ENCODE measurements around the gene RPN2.

RPN2 gene

DNA sequence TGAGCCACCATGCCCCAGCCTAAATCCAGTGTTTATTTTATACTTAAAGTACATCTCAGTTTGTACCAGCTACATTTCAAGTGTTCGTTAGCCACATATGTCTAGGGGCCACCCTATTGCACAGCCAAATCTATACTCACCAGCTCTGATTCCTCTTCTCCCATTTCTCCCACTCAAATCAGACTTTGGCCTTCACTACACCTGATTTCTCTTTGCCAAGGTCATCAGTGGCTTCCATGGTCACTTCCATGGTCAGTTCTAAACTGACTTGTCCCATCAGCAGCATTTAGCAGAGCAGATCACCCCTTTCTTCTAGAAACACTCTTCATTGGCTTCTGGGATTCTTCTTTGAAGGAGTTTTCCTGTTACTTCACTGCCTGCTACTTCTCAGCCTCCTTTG is 68.4 kb downstream of the RPN2 start:
- Histone ChIP-seq H3K36me3 (ENCODE audit: insufficient read depth, low read length) (0 out of 2 replicates have a peak, but pooled peaks cover 4% of the 10 kb centered on the region), H3K4me1 (ENCODE audit: insufficient read depth, low read length) (peaks cover 18% of the 10 kb centered on the region)

DNA sequence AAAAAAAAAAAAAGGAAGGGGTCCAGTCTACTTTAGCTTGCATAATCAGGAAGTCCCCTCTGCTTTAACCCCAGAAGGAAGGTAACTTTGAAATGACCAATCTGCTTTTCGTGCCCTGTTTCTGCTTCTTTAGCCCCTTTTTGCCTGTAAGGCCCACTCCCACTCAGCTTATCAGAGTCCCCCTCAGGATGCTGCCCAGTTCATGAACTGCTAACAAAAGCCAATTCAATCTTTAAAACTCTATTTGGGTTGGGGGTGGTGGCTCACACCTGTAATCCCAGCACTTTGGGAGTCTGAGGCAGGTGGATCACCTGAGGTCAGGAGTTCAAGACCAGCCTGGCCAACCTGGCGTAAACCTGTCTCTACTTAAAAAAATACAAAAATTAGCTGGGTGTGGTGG is 70.2 kb downstream of the RPN2 start:
- H3K9me3 ChIP-seq (ENCODE audit: control insufficient read depth, insufficient read depth, low read length), result peaks cover 3% of the 10 kb centered on the region; the same call in 1 of the 2 replicates

More for the DNA sequence above, 68.4 kb downstream of the RPN2 start:
- Histone ChIP-seq H3K9ac (ENCODE audit: low read depth, low read length) (no peak overlapping the region), H3K9me3 (ENCODE audit: control insufficient read depth, insufficient read depth, low read length) (no peaks in the 10 kb centered on the region)

DNA sequence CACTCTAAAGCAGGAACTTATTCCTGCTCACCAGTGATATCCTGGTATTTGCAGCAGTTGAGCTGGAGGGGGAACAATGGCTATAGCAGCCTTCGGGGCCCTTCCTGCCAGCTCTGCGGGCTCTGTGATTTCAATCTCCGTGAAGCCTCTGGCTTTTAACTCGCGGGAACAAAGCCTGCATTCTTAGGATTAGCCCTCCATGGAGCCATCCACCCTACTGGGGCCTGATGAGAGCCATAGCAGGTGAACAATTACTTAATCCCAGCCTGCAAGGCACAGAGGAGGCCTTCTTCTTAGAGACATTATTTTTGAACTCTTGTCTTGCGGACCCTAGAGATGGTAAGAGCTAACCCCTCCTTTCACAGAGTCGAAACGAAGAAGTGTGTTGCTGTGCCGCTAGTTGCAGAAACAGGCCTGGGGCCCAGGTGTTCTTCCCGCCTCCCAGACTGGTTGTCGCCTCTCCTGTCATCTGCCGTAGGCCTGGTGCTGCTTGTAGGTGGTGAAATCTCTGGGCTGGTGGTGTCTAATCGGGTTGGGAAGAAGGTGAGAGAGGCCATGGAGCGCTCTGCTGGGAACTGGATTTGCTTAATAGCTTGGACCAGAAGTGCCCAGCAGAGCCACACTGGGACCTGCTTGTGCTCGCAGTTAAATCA is 72.8 kb downstream of the RPN2 start:
- Histone ChIP-seq H3K9ac (ENCODE audit: low read depth, low read length) (no peak overlapping the region), H3K4me1 (ENCODE audit: insufficient read depth, low read length) (peaks cover 13% of the 10 kb centered on the region), H3K9me3 (ENCODE audit: control insufficient read depth, insufficient read depth, low read length) (peaks cover 7% of the 10 kb centered on the region; the same call in 1 of the 2 replicates), H3K36me3 (ENCODE audit: insufficient read depth, low read length) (no peaks in the 10 kb centered on the region)

More for the DNA sequence above, 70.2 kb downstream of the RPN2 start:
- Histone ChIP-seq H3K4me1 (ENCODE audit: insufficient read depth, low read length) (peaks cover 18% of the 10 kb centered on the region), H3K9ac (ENCODE audit: low read depth, low read length) (no peak overlapping the region), H3K36me3 (ENCODE audit: insufficient read depth, low read length) (no peaks in the 10 kb centered on the region)

DNA sequence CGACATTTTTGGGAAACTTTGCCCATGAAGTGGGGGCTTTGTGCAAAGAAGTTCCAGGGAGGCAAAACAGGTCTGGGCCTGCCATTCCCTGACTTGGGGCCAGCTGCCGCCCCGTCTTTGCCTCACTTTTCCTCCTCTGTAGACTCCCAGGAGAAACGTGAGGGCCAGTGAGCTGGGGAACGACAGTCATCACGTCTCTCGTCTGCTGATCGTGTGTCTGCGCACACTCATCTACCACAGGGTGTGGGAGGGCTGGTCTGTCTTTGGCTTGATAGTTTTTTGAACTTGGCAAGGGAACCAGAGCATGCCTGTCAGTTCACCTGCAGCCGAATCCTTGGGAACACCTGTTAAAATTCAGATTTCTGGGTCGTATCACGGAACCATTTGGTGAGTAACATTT is 74.0 kb downstream of the RPN2 start:
- H3K4me1 ChIP-seq (ENCODE audit: insufficient read depth, low read length), result peaks cover 15% of the 10 kb centered on the region
- no peak overlapping the region for H3K9ac ChIP-seq (ENCODE audit: low read depth, low read length)
- H3K9me3 ChIP-seq (ENCODE audit: control insufficient read depth, insufficient read depth, low read length), result peaks cover 7% of the 10 kb centered on the region; the same call in 1 of the 2 replicates
- H3K36me3 ChIP-seq (ENCODE audit: insufficient read depth, low read length), result no peaks in the 10 kb centered on the region

DNA sequence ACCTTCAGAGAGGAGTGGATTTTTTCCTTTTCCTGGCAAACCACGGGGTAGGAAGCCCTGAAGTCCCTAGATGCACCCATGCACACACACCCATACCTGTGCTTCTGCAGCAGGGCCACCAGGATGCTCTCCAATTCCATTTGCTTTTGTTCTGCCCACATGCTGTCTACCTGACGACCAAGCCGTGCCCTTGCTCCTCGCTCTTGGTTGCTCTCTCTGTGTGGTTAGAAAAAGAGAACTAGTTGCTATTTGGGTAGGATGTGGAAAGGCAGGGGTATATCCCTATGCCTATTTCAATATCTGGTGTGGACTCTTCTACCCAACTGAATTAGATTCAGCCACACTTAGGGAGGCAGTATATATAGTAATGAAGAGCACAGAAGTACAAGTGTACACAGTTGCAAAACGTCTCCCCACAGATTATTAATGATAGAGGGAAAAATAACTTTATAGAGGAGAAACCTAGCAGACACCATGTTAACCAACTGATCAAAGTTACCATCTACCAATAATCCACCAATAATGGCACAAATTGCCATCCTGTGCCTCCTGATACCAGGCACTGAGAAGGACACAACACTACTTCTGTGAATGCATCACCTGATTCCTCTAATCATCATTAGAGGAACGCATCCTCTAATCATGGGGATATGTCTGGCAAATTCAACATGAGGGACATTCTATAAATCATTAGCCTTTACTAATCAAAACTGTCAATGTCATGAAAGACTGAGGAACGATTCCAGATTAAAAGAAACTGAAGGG is 75.2 kb downstream of the RPN2 start:
- no peak overlapping the region for H3K9ac ChIP-seq (ENCODE audit: low read depth, low read length)
- H3K36me3 ChIP-seq (ENCODE audit: insufficient read depth, low read length), result no peaks in the 10 kb centered on the region
- peaks cover 22% of the 10 kb centered on the region for H3K4me1 ChIP-seq (ENCODE audit: insufficient read depth, low read length)
- H3K9me3 ChIP-seq (ENCODE audit: control insufficient read depth, insufficient read depth, low read length), result peaks cover 7% of the 10 kb centered on the region; the same call in 1 of the 2 replicates

DNA sequence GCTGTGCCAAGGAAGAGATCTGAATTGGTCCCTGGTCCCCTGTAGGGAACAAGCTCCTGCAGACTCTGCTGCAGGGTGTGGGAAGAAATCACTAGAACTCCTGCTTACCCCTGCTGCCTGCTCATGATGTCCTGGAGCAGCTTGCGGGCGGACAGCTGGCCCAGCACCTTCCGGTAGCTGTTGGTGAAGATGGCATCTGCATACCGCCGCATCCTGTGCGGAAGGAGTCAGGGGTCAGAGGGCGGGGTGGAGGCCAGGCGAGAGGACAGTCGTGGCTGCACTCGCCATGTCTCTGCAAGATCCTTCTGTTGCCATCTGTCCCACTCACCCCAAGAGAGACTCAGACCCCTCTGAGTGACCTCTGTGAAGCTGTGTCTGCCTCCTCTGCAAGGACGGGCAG is 77.2 kb downstream of the RPN2 start:
- peaks cover 23% of the 10 kb centered on the region for H3K4me1 ChIP-seq (ENCODE audit: insufficient read depth, low read length)
- H3K9ac ChIP-seq (ENCODE audit: low read depth, low read length), result no peak overlapping the region
- peaks cover 7% of the 10 kb centered on the region; the same call in 1 of the 2 replicates for H3K9me3 ChIP-seq (ENCODE audit: control insufficient read depth, insufficient read depth, low read length)
- no peaks in the 10 kb centered on the region for H3K36me3 ChIP-seq (ENCODE audit: insufficient read depth, low read length)

DNA sequence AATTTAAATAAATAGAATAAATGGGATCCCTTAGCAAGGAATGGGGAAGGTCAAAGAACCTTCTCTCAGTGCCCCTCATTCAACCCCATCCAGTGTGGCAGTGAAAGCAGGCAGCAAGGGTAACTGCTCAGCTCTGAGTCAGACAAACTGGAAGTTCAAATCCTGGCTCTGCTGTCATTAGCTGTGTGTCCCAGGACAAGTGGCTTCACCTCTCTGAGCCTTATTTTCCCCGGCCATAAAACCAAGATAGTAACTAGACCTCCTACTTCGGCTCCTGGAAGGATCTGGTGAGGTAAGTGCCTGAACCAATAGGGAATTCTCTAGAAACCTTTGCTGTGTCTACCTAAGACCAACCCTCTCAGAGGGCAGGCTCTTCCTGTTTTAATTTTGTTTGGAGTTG is 78.4 kb downstream of the RPN2 start:
- Histone ChIP-seq H3K36me3 (ENCODE audit: insufficient read depth, low read length) (no peaks in the 10 kb centered on the region), H3K9me3 (ENCODE audit: control insufficient read depth, insufficient read depth, low read length) (peaks cover 7% of the 10 kb centered on the region; the same call in 1 of the 2 replicates), H3K9ac (ENCODE audit: low read depth, low read length) (no peak overlapping the region), H3K4me1 (ENCODE audit: insufficient read depth, low read length) (peaks cover 16% of the 10 kb centered on the region)

DNA sequence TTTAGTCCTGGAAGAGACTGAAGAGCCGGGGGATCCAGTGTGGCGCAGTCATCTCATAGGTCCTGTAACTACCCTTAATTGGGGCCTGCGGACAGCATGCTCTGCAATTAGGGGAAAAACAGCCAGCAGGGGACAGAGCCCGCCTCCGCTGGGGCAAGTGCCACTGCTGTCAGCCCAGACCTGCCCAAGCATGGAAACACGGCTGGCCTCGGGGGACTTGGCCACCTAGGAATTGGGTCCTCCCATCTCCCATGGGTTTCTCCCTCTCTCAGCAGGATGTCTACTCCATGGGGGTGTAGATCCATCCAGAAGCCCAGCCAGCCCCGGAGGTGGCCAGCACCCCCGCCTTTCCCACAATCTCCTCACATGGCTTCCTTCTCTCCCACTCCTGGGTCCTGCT is 78.9 kb downstream of the RPN2 start:
- no peak overlapping the region for H3K9ac ChIP-seq (ENCODE audit: low read depth, low read length)
- peaks cover 7% of the 10 kb centered on the region; the same call in 1 of the 2 replicates for H3K9me3 ChIP-seq (ENCODE audit: control insufficient read depth, insufficient read depth, low read length)
- H3K4me1 ChIP-seq (ENCODE audit: insufficient read depth, low read length), result peaks cover 16% of the 10 kb centered on the region
- no peaks in the 10 kb centered on the region for H3K36me3 ChIP-seq (ENCODE audit: insufficient read depth, low read length)

DNA sequence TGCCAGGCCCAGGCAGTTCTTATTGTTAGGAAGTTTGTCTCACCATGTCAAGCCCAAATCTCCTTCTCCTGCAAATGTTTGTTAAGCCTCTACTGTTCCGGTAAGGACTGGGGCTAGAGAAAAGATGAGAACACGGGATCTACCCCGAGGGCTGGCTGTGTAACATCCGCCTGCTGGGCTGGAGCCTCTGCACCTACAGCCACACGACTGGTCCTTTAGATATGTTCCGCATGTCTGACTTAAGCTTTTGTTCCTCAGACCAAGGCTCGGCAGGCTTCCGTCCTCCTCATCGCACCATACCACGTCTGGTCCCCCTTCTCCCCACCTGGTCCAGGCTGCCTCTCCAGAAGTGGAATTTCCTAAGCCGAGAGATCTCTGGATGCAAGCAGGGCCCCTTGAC is 79.9 kb downstream of the RPN2 start:
- Histone ChIP-seq H3K4me1 (ENCODE audit: insufficient read depth, low read length) (peaks cover 16% of the 10 kb centered on the region), H3K9me3 (ENCODE audit: control insufficient read depth, insufficient read depth, low read length) (peaks cover 7% of the 10 kb centered on the region; the same call in 1 of the 2 replicates), H3K9ac (ENCODE audit: low read depth, low read length) (no peak overlapping the region), H3K36me3 (ENCODE audit: insufficient read depth, low read length) (no peaks in the 10 kb centered on the region)

DNA sequence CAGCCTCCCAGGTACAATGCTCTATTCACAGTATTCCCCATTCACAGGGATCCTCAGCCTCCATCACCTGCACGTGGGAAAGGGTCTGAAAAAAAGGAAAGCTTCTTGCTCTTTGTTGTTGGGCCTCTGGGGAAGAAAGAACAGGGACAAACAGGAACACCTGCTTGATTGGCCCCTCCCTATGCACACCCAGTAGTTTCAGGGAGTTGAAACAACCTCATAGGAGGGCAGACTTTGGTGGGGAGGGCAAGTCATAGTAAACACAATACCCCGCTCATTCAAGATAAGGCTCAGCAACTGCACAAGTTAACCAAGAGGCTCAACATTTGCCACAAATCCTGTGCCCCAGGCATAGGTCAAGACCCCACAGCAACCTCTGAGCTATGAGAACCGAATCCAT is 80.7 kb downstream of the RPN2 start:
- H3K4me1 ChIP-seq (ENCODE audit: insufficient read depth, low read length), result peaks cover 16% of the 10 kb centered on the region
- no peak overlapping the region for H3K9ac ChIP-seq (ENCODE audit: low read depth, low read length)
- H3K9me3 ChIP-seq (ENCODE audit: control insufficient read depth, insufficient read depth, low read length), result no peaks in the 10 kb centered on the region
- H3K36me3 ChIP-seq (ENCODE audit: insufficient read depth, low read length), result no peaks in the 10 kb centered on the region

DNA sequence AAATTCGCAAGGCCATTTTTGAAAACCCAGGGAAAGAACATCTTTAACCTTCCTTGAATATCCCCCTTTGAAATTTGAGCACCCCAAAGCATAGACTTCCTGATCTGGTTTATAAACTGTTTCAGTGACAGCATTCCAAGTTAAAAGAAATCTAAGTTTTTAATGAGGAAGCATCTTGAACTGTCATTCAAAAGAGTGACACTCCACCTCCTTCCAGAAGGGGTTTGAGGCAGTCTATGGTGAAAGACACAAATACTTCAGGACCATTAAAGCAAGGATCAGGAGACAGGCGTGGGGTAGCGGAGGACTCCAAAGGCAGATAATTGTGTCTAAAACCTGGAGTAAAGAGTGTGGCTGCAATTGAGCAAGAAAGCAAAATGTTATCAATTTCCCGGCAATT is 81.8 kb downstream of the RPN2 start:
- no peaks in the 10 kb centered on the region for H3K9me3 ChIP-seq (ENCODE audit: control insufficient read depth, insufficient read depth, low read length)
- no peak overlapping the region for H3K9ac ChIP-seq (ENCODE audit: low read depth, low read length)
- H3K36me3 ChIP-seq (ENCODE audit: insufficient read depth, low read length), result no peaks in the 10 kb centered on the region
- H3K4me1 ChIP-seq (ENCODE audit: insufficient read depth, low read length), result peaks cover 16% of the 10 kb centered on the region

DNA sequence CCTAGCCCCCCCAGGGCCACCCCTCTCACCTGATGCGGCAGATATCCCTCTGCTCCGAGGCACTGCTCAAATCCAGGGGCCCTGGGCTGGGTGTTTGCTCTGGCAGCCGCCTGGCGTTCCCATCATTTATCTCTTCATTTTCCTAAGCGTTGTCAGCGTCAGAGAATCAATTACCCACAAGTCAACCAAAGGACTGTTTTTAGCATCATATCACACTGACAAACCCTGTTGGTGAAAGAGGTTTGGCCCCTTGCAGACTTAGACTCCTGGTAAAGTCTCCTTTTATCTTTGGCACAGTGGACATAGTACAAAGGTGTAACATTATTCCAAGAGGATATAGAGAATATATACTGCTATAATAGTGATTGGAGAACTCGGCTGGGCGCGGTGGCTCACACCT is 82.6 kb downstream of the RPN2 start, which contains the start of gene GHRH:
GHRH (minus strand) TSS at position 101 of the 400 bp plus-strand sequence. CDS start 4,925 bp downstream, outside the sequence.
- H3K36me3 ChIP-seq (ENCODE audit: insufficient read depth, low read length), result no peaks in the 10 kb centered on the region
- no peak within 1 kb of the TSS for H3K9ac ChIP-seq (ENCODE audit: low read depth, low read length)
- peaks cover 19% of the 10 kb centered on the region for H3K4me1 ChIP-seq (ENCODE audit: insufficient read depth, low read length)
- no peaks in the 10 kb centered on the region for H3K9me3 ChIP-seq (ENCODE audit: control insufficient read depth, insufficient read depth, low read length)

DNA sequence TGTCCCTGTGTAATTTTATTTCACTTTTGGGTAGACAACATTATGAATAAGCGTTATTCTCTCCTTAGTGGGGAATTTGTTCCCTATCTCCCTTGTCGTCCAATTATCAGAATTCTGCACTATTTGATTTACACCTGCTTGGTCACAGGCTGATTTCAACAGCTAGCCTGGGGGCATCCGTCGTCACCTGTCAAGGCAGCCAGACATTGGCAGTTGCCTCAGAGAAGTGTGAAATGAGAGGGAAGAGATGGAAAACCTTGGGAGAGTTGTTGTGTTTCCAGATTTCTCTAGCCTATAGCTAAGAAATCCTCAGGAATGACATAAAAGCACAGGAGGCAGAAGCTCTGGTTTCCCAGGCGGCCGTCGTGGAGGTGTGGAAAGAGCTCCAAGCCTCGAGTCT is 83.4 kb downstream of the RPN2 start:
- Histone ChIP-seq H3K4me1 (ENCODE audit: insufficient read depth, low read length) (peaks cover 26% of the 10 kb centered on the region), H3K9ac (ENCODE audit: low read depth, low read length) (no peak overlapping the region), H3K9me3 (ENCODE audit: control insufficient read depth, insufficient read depth, low read length) (no peaks in the 10 kb centered on the region), H3K36me3 (ENCODE audit: insufficient read depth, low read length) (no peaks in the 10 kb centered on the region)

DNA sequence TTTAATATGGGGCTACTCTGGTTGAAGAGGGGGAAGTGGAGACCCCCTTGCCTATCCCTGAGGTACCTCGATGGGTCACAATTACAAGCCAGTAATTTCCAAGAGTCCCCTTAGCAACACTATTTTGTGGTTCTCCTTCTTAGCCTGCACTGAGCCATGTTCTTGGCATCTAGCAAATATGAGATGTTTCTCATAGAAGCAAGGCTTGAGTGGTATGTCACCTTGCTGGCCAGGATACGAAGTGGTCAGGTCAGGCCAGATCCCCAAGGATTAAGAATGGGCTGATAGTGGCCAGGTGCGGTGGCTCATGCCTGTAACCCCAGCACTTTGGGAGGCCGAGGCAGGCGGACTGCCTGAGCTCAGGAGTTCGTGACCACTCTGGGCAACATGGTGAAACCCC is 84.6 kb downstream of the RPN2 start:
- H3K9me3 ChIP-seq (ENCODE audit: control insufficient read depth, insufficient read depth, low read length), result no peaks in the 10 kb centered on the region
- H3K4me1 ChIP-seq (ENCODE audit: insufficient read depth, low read length), result peaks cover 25% of the 10 kb centered on the region
- H3K36me3 ChIP-seq (ENCODE audit: insufficient read depth, low read length), result no peaks in the 10 kb centered on the region
- H3K9ac ChIP-seq (ENCODE audit: low read depth, low read length), result no peak overlapping the region

DNA sequence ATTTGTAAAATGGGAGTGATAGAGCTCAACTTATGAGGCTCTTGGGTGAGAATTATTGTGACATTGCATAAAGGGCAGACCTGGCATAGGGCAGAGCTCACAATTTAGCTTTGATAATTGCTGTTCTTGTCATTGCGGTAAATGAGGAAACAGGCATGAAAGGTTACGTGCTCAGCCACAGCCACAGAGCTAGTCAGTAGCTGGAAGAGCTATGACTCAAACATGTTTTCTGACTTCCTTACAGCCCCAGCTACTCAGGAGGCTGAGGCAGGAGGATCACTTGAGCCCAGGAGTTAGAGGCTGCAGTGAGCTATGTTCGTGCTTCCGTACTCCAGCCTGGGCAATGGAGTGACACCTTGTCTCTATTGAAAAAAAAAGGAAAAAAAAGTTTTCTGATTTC is 86.0 kb downstream of the RPN2 start:
- H3K9ac ChIP-seq (ENCODE audit: low read depth, low read length), result no peak overlapping the region
- H3K9me3 ChIP-seq (ENCODE audit: control insufficient read depth, insufficient read depth, low read length), result peaks cover 3% of the 10 kb centered on the region; the same call in 1 of the 2 replicates
- H3K36me3 ChIP-seq (ENCODE audit: insufficient read depth, low read length), result no peaks in the 10 kb centered on the region
- H3K4me1 ChIP-seq (ENCODE audit: insufficient read depth, low read length), result peaks cover 16% of the 10 kb centered on the region
